HCT116 (cell line): Measurements from ENCODE around the gene MED15. TPM values are rescaled to one million over a fixed set of nuclear protein-coding genes. Genes with fewer than 3 reads are reported as not detected.

Experiments used
- ATAC-seq: fragments of 200-7000 bp; cut with Tn5 transposase; 2 replicates; pipeline ENCODE4 v1.9.1; 2020; ENCODE audit warnings: mild to moderate bottlenecking, moderate library complexity
- BruUV-seq: library from RNA; stranded (reverse); fragments of 400-500 nt; replicated peaks from 2 replicates; lab custom pipeline; 2021; lab: Mats Ljungman, UMichigan
- CTCF ChIA-PET: fragments of 300-600 bp; sonication (Branson Sonifier 250); formaldehyde crosslinking; loops from one replicate; lab custom pipeline; 2021; ENCODE audit warnings: antibody characterized with exemption; lab: Charles Lee
- POLR2A ChIA-PET: fragments of 300-600, 350-600 bp; sonication (Branson Sonifier 250); formaldehyde crosslinking; loops from one replicate; lab custom pipeline; 2021; ENCODE audit warnings: antibody characterized with exemption; lab: Charles Lee
- RAD21 ChIA-PET, 2 experiments: fragments of 300-600 bp; sonication (Branson Sonifier 250); formaldehyde crosslinking; loops; one replicate each; lab custom pipeline; 2023; ENCODE audit warnings: low total read pairs in 2 of 2; ENCODE audit not compliant: uncharacterized antibody in 2 of 2, unreplicated experiment in 2 of 2, low non-redundant PET in 1 of 2; lab: Charles Lee
- DNase-seq: peaks from one replicate; pipeline ENCODE4 v3.0.0-alpha.2; 2010; ENCODE audit warnings: low read depth, low spot score
- H2AFZ ChIP-seq: fragments of 200-600 bp; shearing (Covaris generic), sonication (generic); 2 replicates; pipeline ENCODE4 v1.6.1; 2017; ENCODE audit warnings: low read depth, mixed run types, mixed read lengths, antibody characterized with exemption, low read length; ENCODE audit not compliant: poor library complexity, severe bottlenecking
- H3K27ac ChIP-seq: 2 replicates; pipeline ENCODE4 v1.5.1; 2012; ENCODE audit warnings: low read depth, low read length
- H3K27me3 ChIP-seq: fragments of 200-600 bp; sonication (generic); 2 replicates; pipeline ENCODE4 v1.6.1; 2016; ENCODE audit warnings: mixed run types, low read length, mixed read lengths; ENCODE audit not compliant: insufficient read depth
- H3K36me3 ChIP-seq, 2 experiments: fragments of 200-500 bp in 1 of 2; fragments of 200-600 bp in 1 of 2; sonication (Bioruptor generic) in 1 of 2; sonication (generic) in 1 of 2; 2 replicates each; pipeline versions ENCODE4 v1.5.1 to v1.6.1; 2014 to 2016; ENCODE audit warnings: low read length in 2 of 2, inconsistent platforms in 1 of 2, mixed read lengths in 1 of 2, mixed run types in 1 of 2; ENCODE audit not compliant: insufficient read depth in 2 of 2, control insufficient read depth in 1 of 2
- H3K4me1 ChIP-seq, 2 experiments: fragments of 200-600 bp in 1 of 2; sonication (generic) in 1 of 2; 2 replicates each; pipeline versions ENCODE4 v1.5.1 to v1.6.1; 2012 to 2017; ENCODE audit warnings: low read length in 2 of 2, inconsistent platforms in 1 of 2, mild to moderate bottlenecking in 1 of 2, mixed read lengths in 1 of 2, mixed run types in 1 of 2, moderate library complexity in 1 of 2; ENCODE audit not compliant: insufficient read depth in 2 of 2, control insufficient read depth in 1 of 2
- H3K4me2 ChIP-seq: fragments of 200-600 bp; sonication (generic); 2 replicates; pipeline ENCODE4 v1.6.1; 2017; ENCODE audit warnings: mixed run types, low read length, mixed read lengths
- H3K4me3 ChIP-seq, 2 experiments: fragments of 200-600 bp in 1 of 2; sonication (generic) in 1 of 2; replicated peaks in 1 of 2; 2 replicates each; pipeline ENCODE4 v1.5.1; 2011 to 2016; ENCODE audit warnings: low read length in 2 of 2, control low read depth in 1 of 2, low read depth in 1 of 2, mild to moderate bottlenecking in 1 of 2, mixed read lengths in 1 of 2, mixed run types in 1 of 2
- H3K79me2 ChIP-seq: fragments of 200-600 bp; sonication (generic); 2 replicates; pipeline ENCODE4 v1.6.1; 2017; ENCODE audit warnings: mild to moderate bottlenecking, mixed run types, low read length, moderate library complexity, mixed read lengths; ENCODE audit not compliant: insufficient read depth
- H3K9ac ChIP-seq: fragments of 200-600 bp; sonication (generic); 2 replicates; pipeline ENCODE4 v1.6.1; 2016; ENCODE audit warnings: low read length, mixed read lengths
- H3K9me2 ChIP-seq: fragments of 200-600 bp; sonication (generic), shearing (Covaris generic); 2 replicates; pipeline ENCODE4 v1.6.1; 2017; ENCODE audit warnings: mixed run types, mild to moderate bottlenecking, moderate library complexity; ENCODE audit not compliant: insufficient read depth
- H3K9me3 ChIP-seq, 2 experiments: fragments of 200-500 bp in 1 of 2; fragments of 200-600 bp in 1 of 2; sonication (Bioruptor generic) in 1 of 2; sonication (generic) in 1 of 2; 2 replicates each; pipeline ENCODE4 v1.6.1; 2014 to 2017; ENCODE audit warnings: low read length in 2 of 2, mixed read lengths in 2 of 2, inconsistent platforms in 1 of 2, low read depth in 1 of 2, mild to moderate bottlenecking in 1 of 2, mixed run types in 1 of 2, moderate library complexity in 1 of 2; ENCODE audit not compliant: control insufficient read depth in 1 of 2, insufficient read depth in 1 of 2
- H4K20me1 ChIP-seq: fragments of 200-600 bp; sonication (generic), shearing (Covaris generic); 2 replicates; pipeline ENCODE4 v1.6.1; 2017; ENCODE audit warnings: mixed run types, mild to moderate bottlenecking, moderate library complexity; ENCODE audit not compliant: insufficient read depth
- CEBPB ChIP-seq: IDR thresholded peaks from 2 replicates; pipeline ENCODE4 v1.6.1; 2012; ENCODE audit warnings: low read depth
- EGR1 ChIP-seq: IDR thresholded peaks from 2 replicates; pipeline ENCODE4 v1.6.1; 2012; ENCODE audit warnings: low read depth
- ELF1 ChIP-seq: IDR thresholded peaks from 2 replicates; pipeline ENCODE4 v1.6.1; 2012; ENCODE audit warnings: low read depth, borderline replicate concordance
- EZH2 ChIP-seq: fragments of 200-600 bp; sonication (generic); IDR thresholded peaks from 2 replicates; pipeline ENCODE4 v1.6.1; 2017; ENCODE audit warnings: antibody characterized with exemption, mixed run types
- EZH2phosphoT487 ChIP-seq: fragments of 200-600 bp; IDR thresholded peaks from 2 replicates; pipeline ENCODE4 v1.6.1; 2018; ENCODE audit warnings: antibody characterized with exemption, borderline replicate concordance
- FOSL1 ChIP-seq: IDR thresholded peaks from 2 replicates; pipeline ENCODE4 v1.6.1; 2012; ENCODE audit warnings: low read depth
- JUND ChIP-seq: IDR thresholded peaks from 2 replicates; pipeline ENCODE4 v1.6.1; 2012
- SIN3A ChIP-seq: IDR thresholded peaks from 2 replicates; pipeline ENCODE4 v1.6.1; 2012; ENCODE audit warnings: low read depth
- SRF ChIP-seq: IDR thresholded peaks from 2 replicates; pipeline ENCODE4 v1.6.1; 2012; ENCODE audit warnings: low read depth
- TCF7L2 ChIP-seq: IDR thresholded peaks from 2 replicates; pipeline ENCODE4 v1.7.0; 2011; ENCODE audit warnings: borderline replicate concordance, inconsistent platforms; ENCODE audit not compliant: insufficient read depth, insufficient read length; ENCODE audit errors: extremely low read depth
- ZFX ChIP-seq: fragments of 450-650 bp; IDR thresholded peaks from 2 replicates; pipeline ENCODE4 v1.6.1; 2017
- intact Hi-C: fragments of 100-400 bp; cut with micrococcal nuclease; formaldehyde crosslinking; loops from 2 replicates; pipeline ENCODE4 v1.10.0; 2022
- total RNA-seq: library from RNA; stranded (reverse); gene quantifications from one replicate; pipeline ENCODE4 v1.2.1, GENCODE V29; 2021; ENCODE audit not compliant: unreplicated experiment
- TF ChIP-seq, protein P1 (sequence below): IDR thresholded peaks from 2 replicates; pipeline ENCODE4 v1.6.1; 2011; ENCODE audit warnings: mild to moderate bottlenecking, low read length, moderate library complexity; ENCODE audit not compliant: insufficient replicate concordance; ENCODE audit errors: extremely low read depth
- TF ChIP-seq, protein P2 (sequence below): IDR thresholded peaks from 2 replicates; pipeline ENCODE4 v1.6.1; 2012; ENCODE audit warnings: low read depth

Gene MED15
- total RNA-seq, 1 experiment from 2014 or later = 81.3 TPM

DNA sequence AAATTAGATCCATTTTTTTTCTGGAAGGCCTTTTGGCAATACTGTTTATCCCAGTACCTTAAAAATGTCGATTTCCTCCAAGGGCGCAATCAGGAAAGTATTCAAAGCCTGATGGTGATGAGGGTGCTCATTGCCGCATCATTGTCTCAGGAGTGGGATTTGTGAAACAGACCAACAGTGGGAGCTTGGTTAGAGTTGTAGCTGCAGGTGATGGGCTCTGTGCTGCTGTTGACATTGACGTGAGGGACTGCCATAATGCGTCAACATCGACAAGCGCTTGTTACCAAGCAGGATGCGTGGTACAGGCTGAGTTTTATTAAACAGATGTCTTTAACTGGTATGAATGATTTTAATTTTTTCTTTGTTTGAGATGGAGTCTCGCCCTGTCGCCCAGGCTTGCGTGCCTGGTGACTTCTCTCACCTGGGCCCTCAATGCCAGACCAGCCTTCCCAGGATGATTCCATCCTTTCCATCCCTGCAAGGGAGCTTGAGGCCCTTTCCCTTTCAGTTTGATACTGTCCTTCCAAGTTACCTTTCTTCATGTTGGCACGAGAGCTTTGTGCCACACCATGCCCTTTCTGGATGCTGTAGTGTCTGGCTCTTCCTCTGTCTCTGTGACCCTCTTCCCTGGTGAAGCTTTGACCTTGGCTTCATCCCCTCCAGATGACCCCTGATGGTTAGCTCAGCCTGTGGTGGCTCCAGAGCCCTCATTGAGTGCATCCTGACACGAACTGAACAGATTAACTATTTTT is 10.6 kb downstream of the MED15 start:
- H3K9me3 ChIP-seq = no peaks in the 10 kb centered on the region
- no TSS peak for BruUV-seq
- TF ChIP-seq FOSL1 (no peak), EZH2phosphoT487 (no peak), SRF (no peak), ZFX (no peak), EZH2 (no peak), JUND (no peak), ELF1 (no peak), CEBPB (no peak), SIN3A (no peak), TCF7L2 (no peak), EGR1 (no peak)
- TF ChIP-seq, protein P1, sequence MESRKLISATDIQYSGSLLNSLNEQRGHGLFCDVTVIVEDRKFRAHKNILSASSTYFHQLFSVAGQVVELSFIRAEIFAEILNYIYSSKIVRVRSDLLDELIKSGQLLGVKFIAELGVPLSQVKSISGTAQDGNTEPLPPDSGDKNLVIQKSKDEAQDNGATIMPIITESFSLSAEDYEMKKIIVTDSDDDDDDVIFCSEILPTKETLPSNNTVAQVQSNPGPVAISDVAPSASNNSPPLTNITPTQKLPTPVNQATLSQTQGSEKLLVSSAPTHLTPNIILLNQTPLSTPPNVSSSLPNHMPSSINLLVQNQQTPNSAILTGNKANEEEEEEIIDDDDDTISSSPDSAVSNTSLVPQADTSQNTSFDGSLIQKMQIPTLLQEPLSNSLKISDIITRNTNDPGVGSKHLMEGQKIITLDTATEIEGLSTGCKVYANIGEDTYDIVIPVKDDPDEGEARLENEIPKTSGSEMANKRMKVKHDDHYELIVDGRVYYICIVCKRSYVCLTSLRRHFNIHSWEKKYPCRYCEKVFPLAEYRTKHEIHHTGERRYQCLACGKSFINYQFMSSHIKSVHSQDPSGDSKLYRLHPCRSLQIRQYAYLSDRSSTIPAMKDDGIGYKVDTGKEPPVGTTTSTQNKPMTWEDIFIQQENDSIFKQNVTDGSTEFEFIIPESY = no peak
- TF ChIP-seq, protein P2, sequence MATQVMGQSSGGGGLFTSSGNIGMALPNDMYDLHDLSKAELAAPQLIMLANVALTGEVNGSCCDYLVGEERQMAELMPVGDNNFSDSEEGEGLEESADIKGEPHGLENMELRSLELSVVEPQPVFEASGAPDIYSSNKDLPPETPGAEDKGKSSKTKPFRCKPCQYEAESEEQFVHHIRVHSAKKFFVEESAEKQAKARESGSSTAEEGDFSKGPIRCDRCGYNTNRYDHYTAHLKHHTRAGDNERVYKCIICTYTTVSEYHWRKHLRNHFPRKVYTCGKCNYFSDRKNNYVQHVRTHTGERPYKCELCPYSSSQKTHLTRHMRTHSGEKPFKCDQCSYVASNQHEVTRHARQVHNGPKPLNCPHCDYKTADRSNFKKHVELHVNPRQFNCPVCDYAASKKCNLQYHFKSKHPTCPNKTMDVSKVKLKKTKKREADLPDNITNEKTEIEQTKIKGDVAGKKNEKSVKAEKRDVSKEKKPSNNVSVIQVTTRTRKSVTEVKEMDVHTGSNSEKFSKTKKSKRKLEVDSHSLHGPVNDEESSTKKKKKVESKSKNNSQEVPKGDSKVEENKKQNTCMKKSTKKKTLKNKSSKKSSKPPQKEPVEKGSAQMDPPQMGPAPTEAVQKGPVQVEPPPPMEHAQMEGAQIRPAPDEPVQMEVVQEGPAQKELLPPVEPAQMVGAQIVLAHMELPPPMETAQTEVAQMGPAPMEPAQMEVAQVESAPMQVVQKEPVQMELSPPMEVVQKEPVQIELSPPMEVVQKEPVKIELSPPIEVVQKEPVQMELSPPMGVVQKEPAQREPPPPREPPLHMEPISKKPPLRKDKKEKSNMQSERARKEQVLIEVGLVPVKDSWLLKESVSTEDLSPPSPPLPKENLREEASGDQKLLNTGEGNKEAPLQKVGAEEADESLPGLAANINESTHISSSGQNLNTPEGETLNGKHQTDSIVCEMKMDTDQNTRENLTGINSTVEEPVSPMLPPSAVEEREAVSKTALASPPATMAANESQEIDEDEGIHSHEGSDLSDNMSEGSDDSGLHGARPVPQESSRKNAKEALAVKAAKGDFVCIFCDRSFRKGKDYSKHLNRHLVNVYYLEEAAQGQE = no peak
- TF ChIP-seq, all 23 proteins: peak for 0
- Histone ChIP-seq H3K4me1 (peaks cover 0 to 29% of the 10 kb centered on the region in 2 experiments; a peak in 3 of 4 replicates), H3K27ac (no peak overlapping the region), H3K9me2 (no peaks in the 10 kb centered on the region), H2AFZ (no peak overlapping the region), H4K20me1 (no peaks in the 10 kb centered on the region; the same call in 1 of the 2 replicates), H3K4me2 (no peak overlapping the region), H3K9ac (no peak overlapping the region), H3K4me3 (no peak overlapping the region), H3K27me3 (no peaks in the 10 kb centered on the region), H3K36me3 (peaks cover 13 to 16% of the 10 kb centered on the region in 2 experiments; a peak in 2 of 4 replicates), H3K79me2 (peaks cover 94% of the 10 kb centered on the region)
- POLR2A ChIA-PET = interaction anchor here (1.4 kb wide), 1 partner anchor 13 kb away, joined by 3 read pairs; no protein-coding TSS in a partner anchor
- RAD21 ChIA-PET = no interaction called here
- DNase-seq = no peak
- ATAC-seq = no peak
- intact Hi-C loops = no loop called here
- CTCF ChIA-PET = no interaction called here
